Kidney (tissue), 14 donors: ENCODE data around the gene ASTN2. TPM values are rescaled to one million over a fixed set of nuclear protein-coding genes. Genes with fewer than 3 reads are reported as not detected.

Source experiments
- DNase-seq, 5 donors: peaks; one replicate each; pipeline ENCODE4 v3.0.0-alpha.2; 2013 to 2020
- FAIRE-seq: peaks from 2 replicates; lab custom pipeline; 2012; peaks lifted over from hg19 to GRCh38; lab: Jason Lieb, UNC
- H3K27ac ChIP-seq, 2 donors: one replicate each; pipeline ENCODE4 v1.7.0; 2013; ENCODE audit warnings: low read depth in 2 of 2, low read length in 2 of 2, inconsistent platforms in 1 of 2
- H3K27me3 ChIP-seq: one replicate; pipeline ENCODE4 v1.7.1; 2013; ENCODE audit warnings: low read length, inconsistent platforms; ENCODE audit not compliant: control insufficient read depth, insufficient read depth
- H3K36me3 ChIP-seq, 3 donors: one replicate each; pipeline versions ENCODE4 v1.7.0 to v1.7.1; 2013; ENCODE audit warnings: low read length in 3 of 3, control low read depth in 1 of 3, inconsistent platforms in 1 of 3; ENCODE audit not compliant: insufficient read depth in 3 of 3, control insufficient read depth in 2 of 3
- H3K4me1 ChIP-seq, 3 donors: one replicate each; pipeline versions ENCODE4 v1.7.0 to v1.7.1; 2013; ENCODE audit warnings: low read length in 3 of 3, inconsistent platforms in 1 of 3, low read depth in 1 of 3; ENCODE audit not compliant: control insufficient read depth in 2 of 3, insufficient read depth in 2 of 3
- H3K4me3 ChIP-seq, 3 donors: one replicate each; pipeline versions ENCODE4 v1.7.0 to v1.8.1; 2013; ENCODE audit warnings: low read length in 3 of 3, control low read depth in 1 of 3, inconsistent platforms in 1 of 3
- H3K9ac ChIP-seq, 3 donors: one replicate each; pipeline versions ENCODE4 v1.7.0 to v1.7.1; 2013; ENCODE audit warnings: low read length in 3 of 3, control low read depth in 1 of 3, inconsistent platforms in 1 of 3
- H3K9me3 ChIP-seq, 3 donors: one replicate each; pipeline versions ENCODE4 v1.7.0 to v1.7.1; 2013; ENCODE audit warnings: low read length in 3 of 3, control low read depth in 1 of 3, inconsistent platforms in 1 of 3; ENCODE audit not compliant: control insufficient read depth in 2 of 3, insufficient read depth in 1 of 3
- CTCF ChIP-seq: IDR thresholded peaks from 3 replicates; pipeline ENCODE4 v1.5.1; 2012; ENCODE audit warnings: mild to moderate bottlenecking, moderate library complexity, borderline replicate concordance; ENCODE audit not compliant: insufficient read depth; ENCODE audit errors: extremely low read depth
- intact Hi-C: fragments of 100-400 bp; cut with DNase I; formaldehyde crosslinking; loops from one replicate; pipeline ENCODE4 v1.11.1; 2022
- polyA plus RNA-seq: library from polyadenylated mRNA; stranded (reverse); fragments of 350-450 nt; fragmentation: Illumina TruSeq; extraction: RNeasy Lipid Tissue Mini Kit (QIAGEN cat#74804); gene quantifications from one replicate; pipeline ENCODE4 v1.2.3, GENCODE V29; 2014; ENCODE audit warnings: low read depth, low replicate concordance; ENCODE audit not compliant: insufficient read depth
- total RNA-seq: library from RNA; stranded (reverse); fragmentation: NEBNext Ultra II Directional; extraction: Animal tissue kit (Norgen Biotek cat#: 25700); gene quantifications from one replicate; pipeline ENCODE4 v1.2.1, GENCODE V29; 2021
- donor health status: control.
- donor health status: control.
- donor health status: control.
- donor health status: control.
- donor health status: control.
- donor health status: DM: yes; HTN: yes; CAD: no.
- donor health status: Normal renal cell carcinoma (clear cell type).

Gene ASTN2
- total and polyA plus RNA-seq, 2 donors from 2014 or later: 7.6 to 11.5 TPM

GRCh38 chr9:116937361-116937760 is 477.5 kb downstream of the ASTN2 start:
- FAIRE-seq: no peak
- intact Hi-C loops: no loop called here
- no peak for TF ChIP-seq CTCF

GRCh38 chr9:116935149-116935897 is 479.5 kb downstream of the ASTN2 start:
- Histone ChIP-seq H3K9me3 (no peaks in the 10 kb centered on the region), H3K4me3 (no peak overlapping the region), H3K27me3 (no peaks in the 10 kb centered on the region), H3K9ac (no peak overlapping the region), H3K36me3 (no peaks in the 10 kb centered on the region), H3K27ac (no peak overlapping the region), H3K4me1 (no peaks in the 10 kb centered on the region)
- TF ChIP-seq CTCF: no peak
- DNase-seq (no peak), FAIRE-seq (no peak)
- intact Hi-C loops: no loop called here

More at GRCh38 chr9:116937361-116937760, 477.5 kb downstream of the ASTN2 start:
- H3K27ac ChIP-seq: no peak overlapping the region
- H3K27me3 ChIP-seq: no peaks in the 10 kb centered on the region
- H3K9ac ChIP-seq: no peak overlapping the region
- H3K9me3 ChIP-seq: no peaks in the 10 kb centered on the region
- H3K4me1 ChIP-seq: no peaks in the 10 kb centered on the region
- no peak for DNase-seq
- H3K36me3 ChIP-seq: no peaks in the 10 kb centered on the region
- H3K4me3 ChIP-seq: no peak overlapping the region

- no peak overlapping the region for H3K9ac ChIP-seq
- no peaks in the 10 kb centered on the region for H3K27me3 ChIP-seq
- no peaks in the 10 kb centered on the region for H3K9me3 ChIP-seq
- H3K4me3 ChIP-seq: no peak overlapping the region
- no peaks in the 10 kb centered on the region for H3K36me3 ChIP-seq
- DNase-seq (no peak), FAIRE-seq (no peak)
- no peak for TF ChIP-seq CTCF
- intact Hi-C loops: no loop called here
- H3K27ac ChIP-seq: no peak overlapping the region
- no peaks in the 10 kb centered on the region for H3K4me1 ChIP-seq
Observed at GRCh38 chr9:116934131-116934530, 480.7 kb downstream of the ASTN2 start.
